Measurements from ENCODE around the gene SLC25A6.
A peak's percentile ranks its signal among the peaks of the same experiment; 100 is the strongest.
"Not testable (repeated sequence)": the region's sequence is repeated elsewhere in the genome, so short reads cannot be mapped to it uniquely, and the experiment has no call there.

Gene SLC25A6

DNA sequence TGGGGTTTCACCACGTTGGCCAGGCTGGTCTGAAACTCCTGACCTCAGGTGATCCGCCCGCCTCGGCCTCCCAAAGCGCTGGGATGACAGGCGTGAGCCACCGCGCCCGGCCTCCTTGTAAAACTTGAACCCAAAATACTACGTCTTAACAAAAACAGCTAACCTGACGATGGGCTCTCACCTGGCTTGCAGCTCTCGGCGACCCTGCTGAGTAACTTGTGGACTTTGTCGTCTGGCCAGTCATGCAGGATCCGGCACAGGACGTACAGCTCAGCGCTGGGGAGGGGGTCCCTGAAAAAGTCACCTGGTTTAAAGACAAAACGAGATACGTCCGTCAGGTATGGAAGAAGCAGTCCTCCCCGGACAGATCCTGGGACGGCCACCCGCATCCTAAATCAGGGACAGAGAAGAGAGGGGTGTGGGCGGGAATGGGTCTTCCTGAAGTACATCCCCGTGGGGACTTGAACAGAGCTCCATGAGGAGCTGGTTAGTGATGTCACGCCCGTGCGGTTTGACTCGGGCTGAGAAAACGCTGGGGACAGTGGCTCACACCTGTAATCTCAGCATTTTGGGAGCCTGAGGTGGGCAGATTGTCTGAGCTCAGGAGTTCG is 20.7 kb upstream of the SLC25A6 start:
- DNase-seq (ENCODE audit: low read depth) = no peak

DNA sequence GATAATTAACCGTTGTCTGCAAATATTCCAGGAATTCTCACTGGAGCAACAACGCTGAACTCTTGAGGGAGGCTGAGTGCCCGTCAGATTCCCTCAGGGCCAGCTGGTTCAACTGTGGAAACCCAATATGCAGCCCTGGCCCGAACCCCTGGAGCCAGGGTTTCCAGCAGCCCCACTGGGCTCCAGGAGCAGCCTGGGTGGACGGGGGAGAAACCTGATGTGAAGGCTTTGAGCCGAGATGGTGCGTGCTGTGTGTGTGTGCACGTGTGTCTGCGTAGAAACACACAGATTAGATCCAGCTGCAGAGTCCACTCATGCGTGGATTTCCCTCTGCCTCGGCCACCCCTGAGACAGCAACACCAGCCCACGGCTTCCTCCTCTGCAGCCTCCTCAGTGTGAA is 19.4 kb upstream of the SLC25A6 start:
- no peak for DNase-seq (ENCODE audit: low read depth)

DNA sequence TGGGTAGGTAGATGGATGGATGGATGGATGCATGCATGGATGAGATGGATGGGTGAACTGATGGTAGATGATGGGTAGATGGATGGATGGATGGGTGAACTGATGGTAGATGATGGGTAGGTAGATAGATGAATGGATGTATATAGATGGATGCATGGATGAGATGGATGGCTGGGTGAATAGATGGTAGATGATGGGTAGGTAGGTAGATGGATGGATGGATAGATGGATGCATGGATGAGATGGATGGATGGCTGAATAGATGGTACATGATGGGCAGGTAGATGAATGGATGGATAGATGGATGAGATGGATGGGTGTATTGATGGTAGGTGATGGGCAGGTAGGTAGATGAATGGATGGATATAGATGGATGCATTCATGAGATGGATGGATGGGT is 15.1 kb upstream of the SLC25A6 start:
- DNase-seq (ENCODE audit: low read depth) = no peak

DNA sequence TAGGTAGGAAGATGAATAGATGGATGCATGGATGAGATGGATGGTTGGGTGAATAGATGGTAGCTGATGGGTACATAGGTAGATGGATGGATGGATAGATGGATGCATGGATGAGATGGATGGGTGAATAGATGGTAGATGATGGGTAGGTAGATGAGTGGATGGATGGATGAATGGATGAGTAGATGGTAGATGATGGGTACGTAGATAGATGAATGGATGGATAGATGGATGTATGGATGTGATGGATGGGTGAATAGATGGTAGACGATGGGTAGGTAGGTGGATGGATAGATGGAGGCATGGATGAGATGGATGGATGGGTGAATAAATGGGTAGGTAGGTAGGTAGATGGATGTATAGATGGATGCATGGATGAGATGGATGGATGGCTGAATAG is 13.9 kb upstream of the SLC25A6 start:
- not testable (repeated sequence) for DNase-seq (ENCODE audit: low read depth)

DNA sequence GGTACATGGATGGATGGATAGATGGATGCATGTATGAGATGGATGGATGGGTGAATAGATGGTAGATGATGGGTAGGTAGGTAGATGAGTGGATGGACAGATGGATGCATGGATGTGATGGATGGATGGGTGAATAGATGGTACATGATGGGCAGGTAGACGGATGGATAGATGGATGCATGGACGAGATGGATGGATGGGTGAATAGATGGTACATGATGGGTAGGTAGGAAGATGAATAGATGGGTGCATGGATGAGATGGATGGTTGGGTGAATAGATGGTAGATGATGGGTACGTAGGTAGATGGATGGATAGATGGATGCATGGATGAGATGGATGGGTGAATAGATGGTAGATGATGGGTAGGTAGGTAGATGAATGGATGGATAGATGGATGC is 12.0 kb upstream of the SLC25A6 start:
- not testable (repeated sequence) for DNase-seq (ENCODE audit: low read depth)

DNA sequence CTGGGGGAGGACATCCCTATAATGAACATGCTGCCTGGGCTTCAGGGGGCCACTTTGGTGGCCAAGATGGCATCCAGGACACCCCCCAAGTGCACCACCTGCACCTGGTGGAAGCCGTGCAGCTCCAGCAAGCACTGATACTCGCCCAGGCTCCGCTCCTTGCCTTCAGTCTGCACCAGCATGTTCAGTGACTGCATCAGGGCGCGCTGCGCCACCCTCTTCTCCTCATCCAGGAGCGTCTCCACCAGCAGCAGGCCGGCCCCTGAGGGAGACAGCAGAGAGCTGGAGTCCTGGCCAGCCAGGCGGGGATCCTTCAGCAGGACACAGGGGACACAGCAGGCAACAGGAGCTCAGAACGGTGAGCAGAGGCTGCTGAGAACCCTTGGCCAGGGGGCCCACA is 11.3 kb upstream of the SLC25A6 start:
- DNase-seq (ENCODE audit: low read depth) = no peak

DNA sequence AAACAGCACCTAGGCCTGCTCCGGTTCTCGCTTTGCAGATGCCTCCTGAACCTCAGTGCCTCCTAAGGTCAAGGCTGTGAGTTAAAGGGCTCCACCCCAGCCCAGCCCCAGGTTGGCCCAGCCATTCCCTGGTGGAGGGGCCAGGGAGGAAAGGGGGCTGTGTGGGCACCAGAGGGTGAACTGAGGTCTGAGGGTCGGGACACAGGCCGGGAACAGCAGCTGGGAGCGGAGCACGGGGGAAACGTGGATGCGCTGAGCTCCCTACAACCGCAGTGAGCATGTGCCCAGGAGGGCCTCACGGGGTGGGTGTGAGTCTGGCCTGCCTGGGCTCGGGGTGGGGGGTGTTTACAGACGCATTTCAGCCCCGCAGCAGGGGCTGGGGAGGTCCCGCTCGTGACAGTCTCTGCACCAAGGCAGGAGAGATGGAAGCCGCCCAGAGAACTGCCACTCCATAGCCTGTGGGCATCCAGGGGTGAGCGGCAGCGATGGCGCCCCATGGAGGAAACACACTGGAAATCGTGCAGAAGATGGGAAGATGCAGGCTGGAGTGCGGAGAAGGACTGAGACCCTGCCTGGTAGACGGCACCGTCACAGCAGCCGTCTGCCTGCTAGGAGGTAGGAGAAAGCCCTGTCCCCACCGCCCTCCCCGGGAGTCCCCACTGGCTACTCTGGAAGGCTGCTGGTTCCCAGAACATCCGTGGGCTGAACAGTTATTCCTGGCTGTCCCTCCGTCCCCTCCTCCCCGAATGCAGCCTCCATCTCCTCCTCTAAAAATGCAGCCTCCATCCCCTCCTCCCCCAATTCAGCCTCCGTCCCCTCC is 9.9 kb upstream of the SLC25A6 start:
- DNase-seq (ENCODE audit: low read depth) = no peak

DNA sequence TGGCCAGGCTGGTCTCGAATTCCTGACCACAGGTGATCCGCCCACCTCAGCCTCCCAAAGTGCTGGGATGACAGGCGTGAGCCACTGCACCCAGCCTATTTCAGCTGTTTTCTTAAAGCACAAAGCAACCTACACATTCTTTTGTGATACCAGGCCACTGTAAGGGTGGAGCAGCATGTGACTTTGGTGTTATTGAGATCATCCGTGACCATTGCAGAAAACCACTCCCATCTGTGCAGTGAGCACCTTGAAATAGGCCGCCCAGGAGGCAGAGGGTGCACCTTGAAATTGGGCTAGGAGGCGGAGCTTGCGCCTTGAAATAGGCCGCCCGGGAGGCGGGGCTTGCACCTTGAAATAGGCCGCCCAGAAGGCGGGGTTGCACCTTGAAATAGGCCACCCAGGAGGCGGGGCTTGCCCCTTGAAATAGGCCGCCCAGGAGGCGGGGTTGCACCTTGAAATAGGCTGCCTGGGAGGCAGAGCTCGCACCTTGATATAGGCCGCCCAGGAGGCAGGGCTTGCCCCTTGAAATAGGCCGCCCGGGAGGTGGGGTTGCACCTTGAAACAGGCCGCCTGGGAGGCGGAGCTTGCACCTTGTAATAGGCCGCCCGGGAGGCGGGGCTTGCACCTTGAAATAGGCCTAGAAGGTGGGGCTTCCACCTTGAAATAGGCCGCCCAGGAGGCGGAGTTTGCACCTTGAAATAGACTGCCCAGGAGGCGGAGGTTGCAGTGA is 9.0 kb upstream of the SLC25A6 start:
- no peak for DNase-seq (ENCODE audit: low read depth)

DNA sequence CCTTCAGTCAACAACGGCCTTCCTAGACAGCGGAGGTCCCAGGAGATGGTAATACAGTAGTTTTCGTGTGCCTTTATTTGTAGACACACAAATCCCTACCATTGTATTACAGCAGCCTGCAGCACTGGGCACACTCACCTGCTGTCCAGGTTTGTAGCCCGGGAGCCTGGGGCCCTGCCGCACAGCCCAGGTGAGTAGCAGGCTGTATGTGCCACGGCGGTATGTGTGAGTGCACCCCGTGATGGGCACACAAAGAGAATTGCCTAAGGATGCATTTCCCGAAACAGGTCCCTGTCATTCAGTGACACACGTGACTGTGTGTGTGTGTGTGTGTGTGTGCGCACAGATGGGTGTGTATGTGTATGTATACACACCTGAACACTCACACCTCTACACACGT is 8.1 kb upstream of the SLC25A6 start:
- DNase-seq (ENCODE audit: low read depth) = no peak

DNA sequence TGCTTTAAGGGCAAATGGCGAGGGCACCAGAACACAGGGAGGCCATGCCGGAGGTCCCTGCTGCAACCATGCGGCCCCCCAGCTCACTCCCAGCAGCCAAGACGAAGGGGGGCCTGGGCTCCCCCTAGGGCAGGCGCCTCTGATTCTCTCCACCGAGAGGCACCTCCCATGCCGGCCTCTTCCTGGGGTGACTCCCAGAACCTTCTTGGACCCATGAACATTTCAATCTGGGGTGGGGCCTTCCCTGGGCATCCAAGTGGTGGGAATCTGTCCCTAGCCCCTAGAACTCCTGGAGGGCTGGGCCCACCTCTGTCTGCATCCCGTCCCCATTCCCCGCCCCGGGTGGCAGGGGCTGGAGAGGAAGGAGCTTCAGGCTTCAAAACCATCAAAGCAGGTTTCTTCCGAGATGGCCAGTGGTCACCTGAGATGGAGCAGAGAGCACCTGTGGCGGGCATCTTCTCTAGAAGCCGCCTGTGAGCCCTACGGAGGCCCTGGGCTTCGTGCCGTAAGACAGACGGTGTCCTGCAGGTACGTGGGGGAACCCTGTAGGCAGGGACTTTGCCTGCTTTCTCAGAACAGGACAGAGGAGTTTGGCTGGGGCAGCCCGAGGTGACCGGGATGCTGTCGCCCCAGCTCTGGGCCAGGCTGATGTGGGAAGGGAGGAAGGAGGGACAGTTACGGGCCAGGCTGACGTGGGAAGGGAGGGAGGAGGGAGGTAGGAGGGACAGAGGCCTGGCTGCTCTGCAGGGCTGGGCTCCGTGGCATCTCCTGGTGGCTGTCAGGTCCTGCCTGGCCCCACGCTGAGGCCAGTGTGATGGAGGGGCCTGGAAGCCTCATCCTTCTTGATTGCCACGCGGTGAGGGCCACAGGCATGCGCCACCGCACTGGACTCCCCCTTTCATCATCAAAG is 6.8 kb upstream of the SLC25A6 start:
- DNase-seq (ENCODE audit: low read depth) = no peak

DNA sequence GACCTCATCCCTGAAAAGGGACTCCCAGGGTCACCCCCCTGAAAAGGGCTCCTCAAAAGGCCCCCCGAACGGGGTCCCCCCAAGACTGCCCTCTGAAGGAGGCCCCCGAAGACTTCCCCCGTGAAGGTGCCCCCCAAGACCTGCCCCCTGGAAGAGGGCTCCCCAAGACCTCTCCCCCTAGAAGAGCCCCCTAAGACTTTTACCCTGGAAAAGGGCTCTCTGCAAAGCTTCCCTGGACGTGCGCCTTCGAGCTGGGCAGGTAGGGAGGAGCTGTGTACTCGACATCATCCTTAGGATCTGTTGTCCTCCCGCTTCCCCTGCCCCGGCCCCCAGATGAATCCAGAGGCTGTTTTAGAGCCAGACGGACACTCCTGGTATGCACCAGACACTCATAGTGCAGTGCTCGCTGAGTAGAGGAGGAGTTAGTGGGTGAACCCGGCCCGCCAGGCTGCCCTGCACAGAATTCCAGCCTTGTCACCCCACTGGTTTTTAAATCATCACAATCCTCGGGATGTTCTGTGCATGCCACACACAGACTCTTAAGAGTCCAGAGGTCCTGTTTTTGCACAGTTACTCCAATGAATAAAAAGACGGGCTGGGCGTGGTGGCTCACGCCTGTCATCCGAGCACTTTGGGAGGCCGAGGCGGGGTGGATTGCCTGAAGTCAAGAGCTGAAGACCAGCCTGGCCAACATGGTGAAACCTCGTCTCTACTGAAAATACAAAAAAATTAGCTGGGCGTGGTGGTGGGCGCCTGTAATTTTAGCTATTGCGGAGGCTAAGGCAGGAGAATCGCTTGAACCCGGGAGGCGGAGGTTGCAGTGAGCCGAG is 5.7 kb upstream of the SLC25A6 start:
- DNase-seq (ENCODE audit: low read depth) = no peak

DNA sequence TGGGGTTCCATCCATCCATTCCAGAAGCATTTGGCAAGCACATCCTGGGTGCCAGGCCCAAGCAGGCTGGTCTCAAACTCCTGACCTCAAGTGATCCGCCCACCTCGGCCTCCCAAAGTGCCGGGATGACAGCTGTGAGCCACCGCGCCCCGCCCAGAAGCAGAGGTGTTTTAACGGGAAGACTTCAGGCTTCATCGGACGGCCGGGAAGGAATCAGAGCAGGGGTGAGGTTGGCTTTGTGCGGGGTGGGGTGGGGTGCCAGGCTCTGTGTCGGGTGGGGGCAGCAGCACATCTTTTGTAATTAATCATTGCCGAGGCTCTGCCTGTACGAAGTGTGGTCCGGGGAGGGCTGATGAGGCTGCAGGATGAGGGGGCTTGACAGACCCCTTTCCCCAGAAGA is 5.1 kb upstream of the SLC25A6 start:
- no peak for DNase-seq (ENCODE audit: low read depth)

DNA sequence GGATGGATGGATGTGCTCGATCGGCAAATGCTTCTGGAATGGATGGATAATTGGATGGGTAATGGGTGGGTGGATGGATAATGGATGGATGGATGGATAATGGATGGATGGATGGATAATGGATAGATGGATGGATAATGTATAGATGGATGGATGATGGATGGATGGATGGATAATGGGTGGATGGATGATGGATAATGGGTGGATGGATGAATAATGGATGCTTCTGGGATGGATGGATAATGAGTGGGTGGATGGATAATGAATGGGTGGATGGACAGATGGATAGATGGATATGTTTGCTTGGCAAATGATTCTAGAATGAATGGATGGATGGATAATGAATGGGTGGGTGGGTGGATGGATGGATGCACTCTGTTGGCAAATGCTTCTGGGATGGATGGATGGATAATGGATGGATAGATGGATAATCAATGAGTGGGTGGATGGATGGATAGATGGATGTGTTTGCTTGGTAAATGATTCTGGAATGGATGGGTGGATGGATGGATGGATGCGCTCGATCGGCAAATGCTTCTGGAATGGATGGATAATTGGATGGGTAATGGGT is 3.8 kb upstream of the SLC25A6 start:
- no peak for DNase-seq (ENCODE audit: low read depth)

DNA sequence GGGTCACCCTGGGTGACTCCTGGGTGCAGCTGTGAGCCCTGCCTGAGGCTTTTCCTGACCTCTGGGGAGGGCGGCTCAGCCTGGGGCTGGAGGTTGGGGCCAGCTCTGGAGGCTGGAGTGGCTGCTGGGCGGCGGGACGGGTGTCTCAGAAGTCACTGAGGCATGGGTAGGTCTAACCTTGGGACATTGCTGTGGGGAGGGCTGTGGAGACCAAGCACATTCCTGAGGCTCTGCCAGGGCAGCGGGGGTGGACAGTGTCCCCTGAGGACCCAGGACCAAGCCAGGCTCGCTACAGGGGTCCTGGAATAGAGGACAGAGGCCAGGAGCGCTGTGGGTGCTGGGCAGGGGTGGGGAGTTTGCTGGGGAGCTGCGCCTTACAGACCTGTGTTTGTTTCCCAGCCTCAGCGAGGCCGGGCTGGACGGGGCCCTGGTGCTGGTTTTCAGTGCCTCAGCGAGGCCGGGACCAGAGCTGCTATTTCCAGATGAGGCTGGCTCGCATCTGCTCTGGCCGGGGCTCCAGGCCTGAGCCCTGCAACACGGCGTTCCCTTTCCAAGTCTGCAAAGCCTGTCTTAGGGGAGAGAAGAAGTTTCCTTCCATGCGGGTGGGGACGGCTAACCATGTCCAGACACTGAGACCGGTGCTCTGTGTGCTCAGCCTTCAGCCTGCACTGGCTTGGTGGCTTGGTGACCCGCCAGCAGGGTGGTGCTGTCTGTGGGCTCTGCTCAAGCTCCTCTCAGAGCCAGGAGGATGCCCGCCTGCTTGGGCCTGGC is 3.0 kb upstream of the SLC25A6 start:
- DNase-seq (ENCODE audit: low read depth) = no peak

DNA sequence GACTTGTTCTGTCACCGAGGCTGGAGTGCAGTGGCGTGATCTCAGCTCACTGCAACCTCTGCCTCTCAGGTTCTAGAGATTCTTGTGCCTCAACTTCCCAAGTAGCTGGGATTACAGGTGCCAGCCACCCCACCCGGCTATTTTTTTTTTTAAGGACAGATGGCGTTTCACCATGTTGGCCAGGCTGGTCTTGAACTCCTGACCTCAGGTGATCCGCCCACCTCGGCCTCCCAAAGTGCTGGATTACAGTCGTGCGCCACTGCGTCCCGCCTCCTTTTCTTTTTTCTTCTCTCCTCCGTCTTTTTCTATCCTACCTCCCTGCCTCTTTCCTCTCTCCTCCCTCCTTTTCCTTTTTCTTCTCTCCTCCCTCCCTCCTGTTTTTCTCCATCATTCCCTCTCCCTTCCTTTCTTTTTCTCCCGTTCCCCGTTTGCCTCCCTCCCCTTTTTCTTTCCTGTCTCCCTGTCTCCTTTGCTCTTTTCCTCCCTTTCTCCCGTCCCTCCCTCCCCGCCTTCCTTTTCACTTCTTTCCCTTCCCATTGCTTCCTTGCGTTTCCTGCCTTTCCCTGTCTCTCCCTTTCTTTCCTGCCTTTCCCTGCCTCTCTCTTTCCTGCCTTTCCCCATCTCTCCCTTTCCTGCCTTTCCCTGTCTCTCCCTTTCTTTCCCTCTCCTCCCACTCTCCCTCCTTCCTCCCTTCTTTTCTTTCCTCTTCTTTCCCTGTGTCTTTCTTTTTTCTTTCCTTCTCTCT is 2.1 kb upstream of the SLC25A6 start:
- no peak for DNase-seq (ENCODE audit: low read depth)

DNA sequence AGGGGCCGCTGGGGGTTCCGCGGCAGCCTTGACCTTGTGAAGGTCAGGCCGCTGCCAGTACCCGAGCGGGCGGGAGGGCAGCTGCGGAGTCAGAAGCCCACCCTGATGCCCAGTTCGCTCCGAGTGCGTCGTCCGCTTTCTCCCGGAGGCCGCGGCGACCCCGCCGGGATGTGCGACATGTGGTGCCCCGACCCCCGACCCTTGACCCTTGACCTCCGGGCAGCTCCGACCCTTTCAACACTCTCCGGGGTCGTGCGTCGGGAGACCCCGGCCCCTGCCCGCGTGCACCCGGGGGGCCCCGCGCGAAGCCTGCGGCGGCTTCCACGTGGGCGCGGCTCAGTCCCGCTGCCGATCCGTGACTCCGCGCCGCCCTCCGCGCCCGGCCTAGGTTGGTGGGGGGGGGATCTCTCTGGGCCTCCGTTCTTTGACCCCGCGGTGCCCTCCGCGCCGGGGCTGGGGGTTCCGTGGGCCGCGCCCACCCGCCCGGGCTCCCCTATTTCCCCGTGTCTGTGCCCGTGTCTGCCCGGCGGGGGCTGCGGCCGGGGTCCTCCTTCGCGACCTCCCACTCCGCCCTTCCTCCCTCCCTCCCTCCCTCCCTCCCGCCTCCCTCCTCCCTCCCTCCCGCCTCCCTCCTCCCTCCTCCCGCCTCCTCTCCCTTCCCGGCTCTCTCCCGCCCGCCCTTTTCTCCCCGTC is 609 bp upstream of the SLC25A6 start:
- DNase-seq (ENCODE audit: low read depth) = peak; percentile 39

DNA sequence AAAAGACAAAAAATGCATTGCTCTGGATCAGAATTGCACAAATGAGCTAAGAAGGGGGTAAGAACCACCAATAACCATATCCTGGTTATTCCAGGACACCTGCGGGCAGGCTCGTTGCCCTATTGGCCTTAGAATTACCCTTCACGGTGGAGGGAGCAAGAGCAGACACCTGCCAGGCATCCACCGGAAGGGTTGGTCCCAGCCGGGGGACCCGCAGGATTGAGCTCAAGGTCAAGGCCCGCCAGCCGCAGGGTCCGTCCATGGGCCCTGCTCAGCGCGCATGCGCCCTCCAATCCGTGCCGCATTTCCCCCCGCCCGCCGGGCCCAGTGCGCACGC is 575 bp downstream of the SLC25A6 start:
- no peak for DNase-seq (ENCODE audit: low read depth)

DNA sequence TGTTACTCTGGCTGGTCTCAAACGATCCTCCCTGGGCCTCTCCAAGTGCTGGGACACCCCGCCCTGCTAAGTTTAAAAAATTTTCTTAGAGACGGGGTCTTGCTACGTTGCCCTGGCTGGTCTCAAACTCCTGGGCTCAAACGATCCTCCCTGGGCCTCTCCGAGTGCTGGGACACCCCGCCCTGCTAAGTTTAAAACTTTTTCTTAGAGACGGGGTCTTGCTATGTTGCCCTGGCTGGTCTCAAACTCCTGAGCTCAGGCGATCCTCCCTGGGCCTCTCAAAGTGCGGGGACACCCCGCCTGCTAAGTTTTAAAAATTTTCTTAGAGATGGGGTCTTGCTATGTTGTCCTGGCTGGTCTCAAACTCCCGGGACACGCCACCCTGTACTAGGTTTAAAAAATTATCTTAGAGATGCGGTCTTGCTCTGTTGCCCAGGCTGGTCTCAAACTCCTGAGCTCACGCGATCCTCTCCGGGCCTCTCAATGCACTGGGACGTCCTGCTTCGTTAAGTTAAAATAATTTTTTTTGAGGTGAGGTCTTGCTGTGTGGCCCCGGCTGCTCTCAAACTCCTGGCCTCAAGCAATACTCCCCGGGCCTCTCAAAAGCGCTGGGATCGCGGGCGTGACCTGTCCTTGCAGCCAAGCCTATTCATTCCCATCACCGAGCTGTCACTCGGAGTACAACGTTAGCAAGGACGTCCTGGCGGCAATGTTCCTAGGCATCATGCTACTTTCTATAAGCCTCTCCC is 1.1 kb downstream of the SLC25A6 start:
- DNase-seq (ENCODE audit: low read depth) = no peak
